ENCODE results near the gene EVC2. TPM values are rescaled to one million over a fixed set of nuclear protein-coding genes. Genes with fewer than 3 reads are reported as not detected.

Gene EVC2
- total and polyA plus RNA-seq, 9 of the 15 experiments (the other 6 are each of a cell fraction or from before 2014, with no cell fraction given): 0.03 to 0.55 (median 0.38) TPM; not detected in 1

DNA sequence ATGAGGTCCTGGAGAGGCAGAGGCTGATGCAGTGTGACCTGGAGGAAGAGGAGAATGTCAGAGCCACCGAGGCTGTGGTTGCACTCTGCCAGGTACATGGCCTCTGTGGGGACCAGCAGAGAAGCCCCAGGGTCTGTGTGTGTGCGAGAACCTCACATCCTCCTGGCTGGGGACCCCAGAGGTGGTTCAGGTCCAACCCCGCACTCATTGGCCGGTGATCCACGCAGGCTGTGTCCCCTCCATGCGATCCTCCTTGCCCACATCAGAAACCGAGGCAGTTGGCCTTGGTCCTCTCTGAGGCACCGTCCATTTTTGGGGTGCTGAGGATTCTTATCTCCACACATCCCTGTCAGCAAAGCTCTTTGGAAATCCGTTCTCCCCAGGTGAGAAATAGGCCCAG is 47.9 kb upstream of the EVC2 start:
- H3K36me3 ChIP-seq (ENCODE audit: control insufficient read depth, insufficient read depth, low read length): no peaks in the 10 kb centered on the region
- ATAC-seq: no peak
- intact Hi-C loops (cut with micrococcal nuclease): no loop called here
- H3K27me3 ChIP-seq (ENCODE audit: control insufficient read depth in 2 of 2, insufficient read depth in 2 of 2, low read length in 2 of 2): peaks cover 0 to 10% of the 10 kb centered on the region in 2 experiments; a peak in 1 of 5 replicates
- WGBS (ENCODE audit: insufficient coverage, low coverage, missing lambda C conversion rate): 11% methylated on average over 9 of the region's 9 CpGs
- H3K9ac ChIP-seq (ENCODE audit: insufficient read depth in 1 of 2, low read depth in 2 of 2, low read length in 2 of 2): no peak overlapping the region
- ChIA-PET POLR2A (interaction anchor here (0.6 kb wide), 1 partner anchor 18 kb away, joined by 3 read pairs; no protein-coding TSS in a partner anchor), CTCF (ENCODE audit: low intra/inter-chr PET ratio) (no interaction called here)
- no peak overlapping the region for H3K27ac ChIP-seq (ENCODE audit: extremely low read depth, low read depth, low read length)
- H3K4me1 ChIP-seq (replicated peaks in 1 of 2; ENCODE audit: control insufficient read depth in 2 of 2, insufficient read depth in 2 of 2, low read length in 2 of 2): peaks cover 0 to 7% of the 10 kb centered on the region in 2 experiments; a peak in 2 of 5 replicates
- DNase-seq (ENCODE audit: extremely low read depth in 1 of 4, low spot score in 3 of 4): no peak
- no peaks in the 10 kb centered on the region for H3K79me2 ChIP-seq (ENCODE audit: control insufficient read depth, insufficient read depth, low read length)
- H3K4me2 ChIP-seq (ENCODE audit: insufficient read depth, low read length): no peak overlapping the region
- in situ Hi-C loops (cut with MboI): no loop called here
- no peaks in the 10 kb centered on the region for H3K9me1 ChIP-seq (ENCODE audit: control insufficient read depth, insufficient read depth, low read length)
- no peaks in the 10 kb centered on the region; the same call in 1 of the 2 replicates for H4K20me1 ChIP-seq (replicated peaks; ENCODE audit: control insufficient read depth, insufficient read depth, low read length)
- no peaks in the 10 kb centered on the region for H3K9me3 ChIP-seq (replicated peaks; ENCODE audit: control insufficient read depth, insufficient read depth, low read depth, low read length)
- FAIRE-seq: no peak
- no TSS peak for BruUV-seq (replicated peaks)
- H3K4me3 ChIP-seq: no peak overlapping the region
- H2AFZ ChIP-seq (ENCODE audit: low read depth, low read length): no peak overlapping the region
- TF ChIP-seq KLF1 (tag; IDR thresholded peaks at IDR 0.05) (no peak), XRCC5 (IDR thresholded peaks at IDR 0.05; ENCODE audit: low read depth, low read length) (no peak), DDX20 (tag; IDR thresholded peaks at IDR 0.05; ENCODE audit: low read depth) (no peak), PHF8 (IDR thresholded peaks at IDR 0.05; ENCODE audit: borderline replicate concordance, low read length) (no peak), ZNF551 (CRISPR knock-in tag; IDR thresholded peaks at IDR 0.05) (no peak), GTF2E2 (tag; IDR thresholded peaks at IDR 0.05) (no peak), ZNF311 (CRISPR knock-in tag; IDR thresholded peaks at IDR 0.05) (no peak)
- TF ChIP-seq, protein P1, sequence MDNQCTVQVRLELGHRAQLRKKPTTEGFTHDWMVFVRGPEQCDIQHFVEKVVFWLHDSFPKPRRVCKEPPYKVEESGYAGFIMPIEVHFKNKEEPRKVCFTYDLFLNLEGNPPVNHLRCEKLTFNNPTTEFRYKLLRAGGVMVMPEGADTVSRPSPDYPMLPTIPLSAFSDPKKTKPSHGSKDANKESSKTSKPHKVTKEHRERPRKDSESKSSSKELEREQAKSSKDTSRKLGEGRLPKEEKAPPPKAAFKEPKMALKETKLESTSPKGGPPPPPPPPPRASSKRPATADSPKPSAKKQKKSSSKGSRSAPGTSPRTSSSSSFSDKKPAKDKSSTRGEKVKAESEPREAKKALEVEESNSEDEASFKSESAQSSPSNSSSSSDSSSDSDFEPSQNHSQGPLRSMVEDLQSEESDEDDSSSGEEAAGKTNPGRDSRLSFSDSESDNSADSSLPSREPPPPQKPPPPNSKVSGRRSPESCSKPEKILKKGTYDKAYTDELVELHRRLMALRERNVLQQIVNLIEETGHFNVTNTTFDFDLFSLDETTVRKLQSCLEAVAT (IDR thresholded peaks at IDR 0.05): no peak
- TF ChIP-seq, protein P2, sequence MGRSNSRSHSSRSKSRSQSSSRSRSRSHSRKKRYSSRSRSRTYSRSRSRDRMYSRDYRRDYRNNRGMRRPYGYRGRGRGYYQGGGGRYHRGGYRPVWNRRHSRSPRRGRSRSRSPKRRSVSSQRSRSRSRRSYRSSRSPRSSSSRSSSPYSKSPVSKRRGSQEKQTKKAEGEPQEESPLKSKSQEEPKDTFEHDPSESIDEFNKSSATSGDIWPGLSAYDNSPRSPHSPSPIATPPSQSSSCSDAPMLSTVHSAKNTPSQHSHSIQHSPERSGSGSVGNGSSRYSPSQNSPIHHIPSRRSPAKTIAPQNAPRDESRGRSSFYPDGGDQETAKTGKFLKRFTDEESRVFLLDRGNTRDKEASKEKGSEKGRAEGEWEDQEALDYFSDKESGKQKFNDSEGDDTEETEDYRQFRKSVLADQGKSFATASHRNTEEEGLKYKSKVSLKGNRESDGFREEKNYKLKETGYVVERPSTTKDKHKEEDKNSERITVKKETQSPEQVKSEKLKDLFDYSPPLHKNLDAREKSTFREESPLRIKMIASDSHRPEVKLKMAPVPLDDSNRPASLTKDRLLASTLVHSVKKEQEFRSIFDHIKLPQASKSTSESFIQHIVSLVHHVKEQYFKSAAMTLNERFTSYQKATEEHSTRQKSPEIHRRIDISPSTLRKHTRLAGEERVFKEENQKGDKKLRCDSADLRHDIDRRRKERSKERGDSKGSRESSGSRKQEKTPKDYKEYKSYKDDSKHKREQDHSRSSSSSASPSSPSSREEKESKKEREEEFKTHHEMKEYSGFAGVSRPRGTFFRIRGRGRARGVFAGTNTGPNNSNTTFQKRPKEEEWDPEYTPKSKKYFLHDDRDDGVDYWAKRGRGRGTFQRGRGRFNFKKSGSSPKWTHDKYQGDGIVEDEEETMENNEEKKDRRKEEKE (IDR thresholded peaks at IDR 0.05; ENCODE audit: borderline replicate concordance in 1 of 2, control insufficient read depth in 1 of 2, low read depth in 2 of 2, low read length in 1 of 2): no peak
